Ovary (tissue), 9 donors: ENCODE data around the gene TMF1. TPM values are rescaled to one million over a fixed set of nuclear protein-coding genes. Genes with fewer than 3 reads are reported as not detected.

Experiments
- DNase-seq, 5 donors: peaks; one replicate each; pipeline ENCODE4 v3.0.0-alpha.2; 2019 to 2020
- H3K27ac ChIP-seq, 2 donors: fragments of 200-600 bp; one replicate each; pipeline versions ENCODE4 v1.5.1 to v1.8.0; 2019 to 2022
- H3K27me3 ChIP-seq: fragments of 200-600 bp; one replicate; pipeline ENCODE4 v1.8.0; 2022
- H3K36me3 ChIP-seq: fragments of 200-600 bp; sonication (generic); one replicate; pipeline ENCODE4 v1.5.1; 2019
- H3K4me1 ChIP-seq: one replicate; pipeline ENCODE4 v1.8.1; 2013; ENCODE audit warnings: mild to moderate bottlenecking, moderate library complexity; ENCODE audit not compliant: insufficient read depth
- H3K4me3 ChIP-seq: fragments of 200-600 bp; sonication (generic); one replicate; pipeline ENCODE4 v1.5.1; 2017
- H3K9me3 ChIP-seq, 2 donors: fragments of 200-600 bp in 1 of 2; sonication (generic) in 1 of 2; one replicate each; pipeline versions ENCODE4 v1.5.1 to v1.8.1; 2013 to 2019; ENCODE audit warnings: mild to moderate bottlenecking in 1 of 2, moderate library complexity in 1 of 2
- EP300 ChIP-seq: sonication (generic); formaldehyde crosslinking; IDR thresholded peaks from one replicate; pipeline ENCODE4 v1.6.1; 2017; ENCODE audit warnings: antibody characterized with exemption
- POLR2A ChIP-seq: fragments of 450-650 bp; IDR thresholded peaks from one replicate; pipeline ENCODE4 v1.6.1; 2017; ENCODE audit warnings: antibody characterized with exemption, mild to moderate bottlenecking, moderate library complexity
- WGBS, 3 donors: extraction: QIAGEN DNeasy Blood & Tissue Kit in 1 of 3; methylation state at CpG; one replicate each; pipeline versions ENCODE4 v1.1.5 to v1.1.7; 2013 to 2017; 5-methylcytosine and 5-hydroxymethylcytosine counted together
- intact Hi-C, 4 donors: fragments of 100-400 bp; cut with DNase I; formaldehyde crosslinking; loops; one replicate each; pipeline versions ENCODE4 v1.11.0 to v1.15.1; 2022 to 2023
- polyA plus RNA-seq, 2 donors: library from polyadenylated mRNA; stranded (reverse); fragments of 200-250 nt in 1 of 2; fragments of 350-450 nt in 1 of 2; fragmentation: Illumina TruSeq in 1 of 2; extraction: RNeasy Lipid Tissue Mini Kit (QIAGEN cat#74804) in 1 of 2; gene quantifications; one replicate each; pipeline ENCODE4 v1.2.3, GENCODE V29; 2013 to 2014
- total RNA-seq, 7 donors: library from RNA; depleted of rRNA in 2 of 7; stranded (reverse); fragments of >200 nt in 2 of 7; fragmentation: NEBNext Ultra II Directional in 3 of 7; extraction: Animal tissue kit (Norgen Biotek cat#: 25700) in 3 of 7; gene quantifications; one replicate each; pipeline versions ENCODE4 v1.1.0 to v1.2.4, GENCODE V29; 2016 to 2023
- TF ChIP-seq, protein P1 (sequence below), 3 donors: fragments of 450-650 bp in 2 of 3; fragments of 200-600 bp in 1 of 3; IDR thresholded peaks; one replicate each; pipeline versions ENCODE4 v1.5.1 to v1.8.0; 2016 to 2022; ENCODE audit warnings: antibody characterized with exemption in 3 of 3, mild to moderate bottlenecking in 1 of 3
- donor health status: DM: no; HTN: no; CAD: no; lungs with moderate emphysema.
- donor health status: DM: no; HTN: no; CAD: no.
- donor health status: Bipolar disorder and iron deficiency.
- donor health status: DM: yes; HTN: yes; CAD: no.
- donor health status: DM: no; HTN: no; CAD: no.
- donor health status: DM: yes; HTN: yes; CAD: no.

The TMF1 gene
- total and polyA plus RNA-seq, 9 donors: 10.7 to 36.4 (median 28.3) TPM

DNA sequence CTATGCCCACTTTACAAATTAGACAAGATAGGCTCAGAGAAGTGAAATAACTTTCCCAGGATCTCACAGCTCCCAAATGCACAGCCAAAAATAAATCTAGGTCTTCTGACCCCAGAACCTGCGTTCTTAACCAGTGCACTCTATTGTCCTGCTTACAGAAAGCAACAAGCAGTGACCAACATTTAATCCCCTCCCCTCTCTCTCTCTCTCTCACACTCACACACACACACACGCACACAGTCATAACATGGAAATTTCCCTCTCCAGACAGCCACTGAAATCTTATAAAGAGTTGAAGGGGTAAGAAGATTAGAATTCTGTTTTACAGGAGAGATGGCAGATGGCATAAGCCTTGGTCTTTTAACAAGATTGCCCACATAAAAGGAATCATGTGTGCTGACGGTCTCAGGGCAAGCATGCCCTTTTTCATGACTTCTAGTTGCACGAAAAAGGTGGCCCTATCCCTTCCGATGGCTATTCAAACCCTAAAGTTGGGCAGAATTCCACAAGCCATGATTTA lies 68.1 kb downstream of the TMF1 start:
- Histone ChIP-seq H3K9me3 (no peaks in the 10 kb centered on the region), H3K36me3 (no peaks in the 10 kb centered on the region), H3K27ac (no peak overlapping the region), H3K4me3 (no peak overlapping the region), H3K4me1 (no peaks in the 10 kb centered on the region), H3K27me3 (no peaks in the 10 kb centered on the region)
- intact Hi-C loops: no loop called here
- TF ChIP-seq EP300 (no peak), POLR2A (no peak)
- TF ChIP-seq, protein P1, sequence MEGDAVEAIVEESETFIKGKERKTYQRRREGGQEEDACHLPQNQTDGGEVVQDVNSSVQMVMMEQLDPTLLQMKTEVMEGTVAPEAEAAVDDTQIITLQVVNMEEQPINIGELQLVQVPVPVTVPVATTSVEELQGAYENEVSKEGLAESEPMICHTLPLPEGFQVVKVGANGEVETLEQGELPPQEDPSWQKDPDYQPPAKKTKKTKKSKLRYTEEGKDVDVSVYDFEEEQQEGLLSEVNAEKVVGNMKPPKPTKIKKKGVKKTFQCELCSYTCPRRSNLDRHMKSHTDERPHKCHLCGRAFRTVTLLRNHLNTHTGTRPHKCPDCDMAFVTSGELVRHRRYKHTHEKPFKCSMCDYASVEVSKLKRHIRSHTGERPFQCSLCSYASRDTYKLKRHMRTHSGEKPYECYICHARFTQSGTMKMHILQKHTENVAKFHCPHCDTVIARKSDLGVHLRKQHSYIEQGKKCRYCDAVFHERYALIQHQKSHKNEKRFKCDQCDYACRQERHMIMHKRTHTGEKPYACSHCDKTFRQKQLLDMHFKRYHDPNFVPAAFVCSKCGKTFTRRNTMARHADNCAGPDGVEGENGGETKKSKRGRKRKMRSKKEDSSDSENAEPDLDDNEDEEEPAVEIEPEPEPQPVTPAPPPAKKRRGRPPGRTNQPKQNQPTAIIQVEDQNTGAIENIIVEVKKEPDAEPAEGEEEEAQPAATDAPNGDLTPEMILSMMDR (IDR thresholded peaks at IDR 0.05): no peak
- 76 to 87% (median 84%) methylated on average over 5 of the region's 5 CpGs for WGBS, 3 donors
- no peak for DNase-seq

DNA sequence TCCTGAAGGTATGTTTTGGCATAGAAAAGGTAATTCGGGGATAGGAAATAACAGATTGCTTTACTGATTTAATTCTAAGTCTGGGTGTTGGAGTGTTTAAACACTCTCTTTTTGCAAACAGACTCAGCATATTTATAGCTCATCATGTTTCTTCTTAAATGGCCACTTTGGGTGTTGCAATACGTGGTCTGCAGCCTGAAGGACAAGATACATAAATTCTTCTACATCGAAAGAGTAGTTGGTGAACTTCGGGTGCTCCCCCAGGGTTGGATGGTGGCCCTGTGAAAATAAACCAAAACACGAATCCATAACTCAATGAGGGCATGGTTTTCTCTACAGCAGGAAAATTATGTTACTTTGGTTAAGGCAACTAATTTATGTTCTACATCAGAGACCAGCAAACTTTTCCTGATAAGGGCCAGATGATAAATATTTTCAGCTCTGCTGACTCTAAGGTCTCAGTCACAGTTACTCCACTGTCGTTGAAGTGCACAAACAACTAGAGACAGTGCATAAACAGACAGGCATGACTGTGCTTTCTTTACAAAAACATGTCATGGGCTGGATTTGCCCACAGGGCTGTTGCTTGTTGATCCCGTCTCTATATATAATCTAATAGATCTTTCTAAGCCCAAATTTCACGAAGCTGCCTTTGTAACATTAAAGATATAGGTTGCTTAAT lies 74.5 kb downstream of the TMF1 start:
- TF ChIP-seq POLR2A: no peak
- TF ChIP-seq, protein P1 (IDR thresholded peaks at IDR 0.05): no peak
- no peak for TF ChIP-seq EP300
- no peak for DNase-seq
- Histone ChIP-seq H3K27me3 (no peaks in the 10 kb centered on the region), H3K4me3 (no peak overlapping the region), H3K4me1 (peaks cover 2% of the 10 kb centered on the region), H3K36me3 (no peaks in the 10 kb centered on the region), H3K27ac (no peak overlapping the region), H3K9me3 (no peaks in the 10 kb centered on the region)
- intact Hi-C loops: no loop called here
- 39 to 50% (median 41%) methylated on average over 8 of the region's 8 CpGs for WGBS, 3 donors

DNA sequence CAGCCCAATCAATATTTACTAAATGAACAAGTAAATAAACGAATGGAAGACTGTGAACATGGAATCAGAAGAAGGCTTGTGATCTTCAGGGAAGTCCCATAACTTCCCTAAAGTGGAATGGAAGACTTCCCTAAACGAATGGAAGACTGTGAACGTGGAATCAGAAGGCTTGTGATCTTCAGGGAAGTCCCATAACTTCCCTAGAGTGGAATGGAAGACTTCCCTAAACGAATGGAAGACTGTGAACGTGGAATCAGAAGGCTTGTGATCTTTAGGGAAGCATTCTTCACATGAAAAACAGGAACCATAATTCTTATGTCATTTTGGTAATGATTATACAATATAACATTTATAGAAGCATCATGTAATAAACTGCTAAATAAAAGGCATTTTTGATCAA lies 77.4 kb downstream of the TMF1 start:
- H3K27ac ChIP-seq: no peak overlapping the region
- DNase-seq: no peak
- no peak overlapping the region for H3K4me3 ChIP-seq
- intact Hi-C loops: no loop called here
- no peaks in the 10 kb centered on the region for H3K27me3 ChIP-seq
- peaks cover 2% of the 10 kb centered on the region for H3K4me1 ChIP-seq
- TF ChIP-seq, protein P1 (IDR thresholded peaks at IDR 0.05): no peak
- TF ChIP-seq EP300: no peak
- 89 to 91% (median 90%) methylated on average over 5 of the region's 5 CpGs for WGBS, 3 donors
- no peaks in the 10 kb centered on the region for H3K9me3 ChIP-seq
- H3K36me3 ChIP-seq: no peaks in the 10 kb centered on the region

DNA sequence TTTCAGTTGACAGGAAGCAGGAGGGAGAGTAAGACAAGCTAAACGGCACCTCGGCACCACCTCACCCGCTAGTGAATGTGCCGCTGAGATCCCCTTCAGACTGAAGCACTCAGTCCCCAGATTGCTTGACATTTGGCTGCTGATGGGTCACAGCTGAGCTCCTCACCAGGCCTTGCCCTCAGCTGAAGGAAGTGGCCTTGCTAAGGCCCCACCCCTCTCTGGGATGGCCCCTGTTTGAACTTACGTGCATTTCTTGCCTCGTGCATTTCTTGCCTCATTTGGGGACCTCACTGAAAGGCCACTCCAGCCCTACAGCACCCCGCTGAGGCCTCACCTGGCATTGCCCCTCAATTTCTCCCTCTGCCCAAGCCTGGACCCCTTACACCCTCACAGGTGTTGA lies 78.5 kb downstream of the TMF1 start:
- peaks cover 2% of the 10 kb centered on the region for H3K4me1 ChIP-seq
- 63 to 74% (median 71%) methylated on average over 7 of the region's 7 CpGs for WGBS, 3 donors
- no peak for DNase-seq
- H3K27ac ChIP-seq: no peak overlapping the region
- no peak for TF ChIP-seq EP300
- TF ChIP-seq POLR2A: no peak
- TF ChIP-seq, protein P1 (IDR thresholded peaks at IDR 0.05): no peak
- no peak overlapping the region for H3K4me3 ChIP-seq
- H3K36me3 ChIP-seq: no peaks in the 10 kb centered on the region
- H3K27me3 ChIP-seq: no peaks in the 10 kb centered on the region
- intact Hi-C loops: no loop called here
- no peaks in the 10 kb centered on the region for H3K9me3 ChIP-seq
